Esophagus squamous epithelium (tissue), 5 donors: ENCODE measurements around the gene EHF. TPM values are rescaled to one million over a fixed set of nuclear protein-coding genes. Genes with fewer than 3 reads are reported as not detected.

Experiments used
- DNase-seq: peaks from one replicate; lab custom pipeline; 2025; lab: John Stamatoyannopoulos, UW
- H3K27ac ChIP-seq, 4 donors: fragments of 200-600 bp; sonication (generic); one replicate each; pipeline ENCODE4 v1.5.1; 2016 to 2019; ENCODE audit warnings: mild to moderate bottlenecking in 1 of 4
- H3K27me3 ChIP-seq, 4 donors: fragments of 200-600 bp; sonication (generic); 1 replicate in 3 of 4; 2 replicates in 1 of 4; pipeline versions ENCODE4 v1.5.1 to v1.6.0; 2017 to 2021; ENCODE audit warnings: antibody characterized with exemption in 1 of 4
- H3K36me3 ChIP-seq, 3 donors: fragments of 200-600 bp; sonication (generic); one replicate each; pipeline ENCODE4 v1.5.1; 2016 to 2019
- H3K4me1 ChIP-seq, 3 donors: fragments of 200-600 bp; sonication (generic); one replicate each; pipeline ENCODE4 v1.5.1; 2017 to 2019
- H3K4me3 ChIP-seq, 4 donors: fragments of 200-600 bp; sonication (generic); 1 replicate in 3 of 4; 2 replicates in 1 of 4; pipeline ENCODE4 v1.5.1; 2016 to 2019; ENCODE audit warnings: mild to moderate bottlenecking in 2 of 4, moderate library complexity in 1 of 4
- H3K9me3 ChIP-seq, 3 donors: fragments of 200-600 bp; sonication (generic); one replicate each; pipeline ENCODE4 v1.5.1; 2016 to 2019
- POLR2A ChIP-seq, 4 donors: fragments of 450-650 bp; IDR thresholded peaks; one replicate each; pipeline ENCODE4 v1.6.1; 2017; ENCODE audit warnings: antibody characterized with exemption in 4 of 4, mild to moderate bottlenecking in 4 of 4, moderate library complexity in 3 of 4
- WGBS, 2 donors: methylation state at CpG; one replicate each; pipeline ENCODE4 v1.1.5; 2018; 5-methylcytosine and 5-hydroxymethylcytosine counted together
- intact Hi-C: fragments of 100-400 bp; cut with DNase I; formaldehyde crosslinking; loops from one replicate; pipeline ENCODE4 v1.15.0; 2022
- total RNA-seq, 4 donors: library from RNA; depleted of rRNA; stranded (reverse); fragments of >200 nt; gene quantifications; one replicate each; pipeline ENCODE4 v1.1.0, GENCODE V29; 2016
- TF ChIP-seq, protein P1 (sequence below), 6 experiments: fragments of 450-650 bp in 4 of 6; fragments of 200-600 bp in 2 of 6; sonication (generic) in 2 of 6; IDR thresholded peaks; one replicate each; pipeline ENCODE4 v1.5.1; 2016 to 2019; ENCODE audit warnings: antibody characterized with exemption in 6 of 6, mild to moderate bottlenecking in 4 of 6, moderate library complexity in 4 of 6
- donor health status: DM: yes; HTN: yes; CAD: no.

EHF gene
- total RNA-seq, 4 donors from 2014 or later, result 265 to 388 (median 325) TPM

DNA sequence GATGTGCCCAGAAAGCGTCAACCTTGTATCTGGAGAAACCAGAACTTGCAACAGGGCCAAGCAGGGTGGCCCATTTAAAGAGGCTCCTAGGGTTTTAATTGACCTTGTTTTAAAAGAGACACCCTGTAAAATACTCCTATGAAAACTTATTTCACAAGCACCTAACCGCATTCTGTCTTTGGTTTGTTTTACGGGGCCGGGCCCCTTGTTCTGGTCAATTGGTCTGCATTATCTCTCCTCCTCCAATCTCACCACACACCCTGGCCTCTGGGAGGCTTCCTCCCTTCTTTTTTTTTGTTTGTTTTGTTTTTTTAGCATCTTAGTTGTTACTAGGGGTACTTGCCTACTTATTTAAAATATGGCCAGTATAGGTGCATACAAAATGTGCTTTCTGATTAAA lies 4.7 kb downstream of the EHF start:
- H3K36me3 ChIP-seq, result peaks cover 0 to 6% (median 0%) of the 10 kb centered on the region in 3 donors
- H3K4me3 ChIP-seq, result peak overlapping the region; percentile 40 to 64 (median 52)
- no peaks in the 10 kb centered on the region for H3K9me3 ChIP-seq
- TF ChIP-seq POLR2A (IDR thresholded peaks at IDR 0.05), result no peak
- TF ChIP-seq, protein P1, sequence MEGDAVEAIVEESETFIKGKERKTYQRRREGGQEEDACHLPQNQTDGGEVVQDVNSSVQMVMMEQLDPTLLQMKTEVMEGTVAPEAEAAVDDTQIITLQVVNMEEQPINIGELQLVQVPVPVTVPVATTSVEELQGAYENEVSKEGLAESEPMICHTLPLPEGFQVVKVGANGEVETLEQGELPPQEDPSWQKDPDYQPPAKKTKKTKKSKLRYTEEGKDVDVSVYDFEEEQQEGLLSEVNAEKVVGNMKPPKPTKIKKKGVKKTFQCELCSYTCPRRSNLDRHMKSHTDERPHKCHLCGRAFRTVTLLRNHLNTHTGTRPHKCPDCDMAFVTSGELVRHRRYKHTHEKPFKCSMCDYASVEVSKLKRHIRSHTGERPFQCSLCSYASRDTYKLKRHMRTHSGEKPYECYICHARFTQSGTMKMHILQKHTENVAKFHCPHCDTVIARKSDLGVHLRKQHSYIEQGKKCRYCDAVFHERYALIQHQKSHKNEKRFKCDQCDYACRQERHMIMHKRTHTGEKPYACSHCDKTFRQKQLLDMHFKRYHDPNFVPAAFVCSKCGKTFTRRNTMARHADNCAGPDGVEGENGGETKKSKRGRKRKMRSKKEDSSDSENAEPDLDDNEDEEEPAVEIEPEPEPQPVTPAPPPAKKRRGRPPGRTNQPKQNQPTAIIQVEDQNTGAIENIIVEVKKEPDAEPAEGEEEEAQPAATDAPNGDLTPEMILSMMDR (IDR thresholded peaks at IDR 0.05), result no peak
- 59 to 73% methylated on average over 3 to 4 of the region's 4 CpGs for WGBS, 2 donors
- no peaks in the 10 kb centered on the region for H3K27me3 ChIP-seq
- intact Hi-C loops, result no loop called here
- peaks cover 0 to 67% (median 0%) of the 10 kb centered on the region in 3 donors for H3K4me1 ChIP-seq
- DNase-seq, result no peak
- peak overlapping the region; percentile 45 to 93 (median 89) for H3K27ac ChIP-seq

DNA sequence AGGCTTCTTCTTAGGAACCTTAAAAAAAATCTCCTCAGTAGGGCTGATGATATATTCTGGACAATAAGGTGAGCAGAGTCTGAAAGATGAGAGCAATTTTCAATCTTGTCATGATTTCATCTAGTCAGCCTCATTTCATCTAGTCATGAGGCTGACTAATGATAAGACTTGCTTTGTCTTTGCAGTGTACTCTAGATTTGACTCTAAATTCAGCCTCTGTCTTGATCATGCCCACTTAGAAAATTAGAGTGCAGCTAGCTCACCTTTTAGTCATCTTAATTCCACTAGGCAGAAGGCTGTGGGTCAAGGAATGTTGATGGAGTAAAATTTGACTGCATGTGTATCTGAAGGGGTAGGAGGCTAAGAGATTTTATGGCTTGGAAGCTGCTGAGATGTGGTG lies 5.5 kb downstream of the EHF start:
- H3K27me3 ChIP-seq, result no peaks in the 10 kb centered on the region
- peaks cover 0 to 74% (median 5%) of the 10 kb centered on the region in 3 donors for H3K4me1 ChIP-seq
- peak overlapping the region in 3 of 4 donors; percentile 88 to 93 (median 90) for H3K27ac ChIP-seq
- TF ChIP-seq, protein P1 (IDR thresholded peaks at IDR 0.05), result no peak
- TF ChIP-seq POLR2A (IDR thresholded peaks at IDR 0.05), result no peak
- DNase-seq, result no peak
- peak overlapping the region; percentile 40 to 64 (median 52) for H3K4me3 ChIP-seq
- no peaks in the 10 kb centered on the region for H3K9me3 ChIP-seq
- H3K36me3 ChIP-seq, result peaks cover 0 to 6% (median 0%) of the 10 kb centered on the region in 3 donors
- intact Hi-C loops, result no loop called here

DNA sequence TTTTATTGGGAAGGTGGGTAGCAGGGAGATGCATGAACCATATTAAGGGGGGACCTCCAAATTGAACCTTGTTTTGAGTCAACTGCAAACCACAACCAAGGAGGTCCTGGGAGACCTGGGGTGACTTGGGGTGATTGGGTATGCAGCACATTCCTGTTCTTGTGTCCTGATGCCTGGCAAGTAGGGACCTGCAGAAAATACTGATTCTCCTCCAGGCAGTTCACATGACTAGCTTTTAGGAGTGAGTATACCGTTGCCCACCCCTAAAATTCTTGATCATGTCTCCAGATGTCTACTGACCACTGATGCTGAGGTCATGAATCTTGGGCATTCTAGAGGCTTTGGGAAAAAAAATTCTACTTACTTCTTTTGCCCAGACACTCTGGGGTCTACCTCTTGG lies 6.3 kb downstream of the EHF start:
- TF ChIP-seq, protein P1 (IDR thresholded peaks at IDR 0.05), result no peak
- TF ChIP-seq POLR2A (IDR thresholded peaks at IDR 0.05), result no peak
- no peaks in the 10 kb centered on the region for H3K27me3 ChIP-seq
- no peaks in the 10 kb centered on the region for H3K9me3 ChIP-seq
- intact Hi-C loops, result no loop called here
- DNase-seq, result no peak
- H3K27ac ChIP-seq, result peak overlapping the region in 3 of 4 donors; percentile 88 to 93 (median 90)
- H3K36me3 ChIP-seq, result peaks cover 0 to 6% (median 0%) of the 10 kb centered on the region in 3 donors
- peak overlapping the region in 2 of 4 donors; percentile 57 to 64 for H3K4me3 ChIP-seq
- peaks cover 3 to 82% (median 12%) of the 10 kb centered on the region in 3 donors for H3K4me1 ChIP-seq
- WGBS, 2 donors, result 36 to 64% methylated on average over 1 of the region's 1 CpG

DNA sequence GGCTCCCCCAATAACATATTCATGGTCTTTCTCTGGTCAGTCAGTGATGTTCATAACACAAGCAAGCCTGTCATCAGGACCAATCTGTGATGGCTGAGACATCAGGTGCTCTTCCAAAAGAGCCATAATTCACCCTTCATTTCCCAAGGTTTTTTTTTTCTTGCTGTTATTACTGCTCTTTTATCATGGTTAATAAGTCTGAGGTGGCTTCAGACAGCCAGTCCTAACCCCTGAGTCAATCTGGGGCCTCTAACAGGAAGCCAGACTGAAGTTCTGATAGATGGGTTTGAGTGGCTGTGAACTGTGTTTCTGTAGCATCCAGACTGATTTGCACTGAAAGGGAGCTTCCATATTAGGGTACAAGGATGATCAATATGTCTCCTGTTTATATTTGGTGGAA lies 8.8 kb downstream of the EHF start:
- peak overlapping the region; percentile 3 to 93 (median 78) for H3K27ac ChIP-seq
- no peaks in the 10 kb centered on the region for H3K27me3 ChIP-seq
- H3K4me1 ChIP-seq, result peaks cover 4 to 100% (median 26%) of the 10 kb centered on the region in 3 donors
- intact Hi-C loops, result no loop called here
- H3K36me3 ChIP-seq, result peaks cover 0 to 6% (median 0%) of the 10 kb centered on the region in 3 donors
- TF ChIP-seq, protein P1 (IDR thresholded peaks at IDR 0.05), result no peak
- no peaks in the 10 kb centered on the region for H3K9me3 ChIP-seq
- DNase-seq, result no peak
- peak overlapping the region in 3 of 4 donors; percentile 9 to 18 (median 15) for H3K4me3 ChIP-seq

DNA sequence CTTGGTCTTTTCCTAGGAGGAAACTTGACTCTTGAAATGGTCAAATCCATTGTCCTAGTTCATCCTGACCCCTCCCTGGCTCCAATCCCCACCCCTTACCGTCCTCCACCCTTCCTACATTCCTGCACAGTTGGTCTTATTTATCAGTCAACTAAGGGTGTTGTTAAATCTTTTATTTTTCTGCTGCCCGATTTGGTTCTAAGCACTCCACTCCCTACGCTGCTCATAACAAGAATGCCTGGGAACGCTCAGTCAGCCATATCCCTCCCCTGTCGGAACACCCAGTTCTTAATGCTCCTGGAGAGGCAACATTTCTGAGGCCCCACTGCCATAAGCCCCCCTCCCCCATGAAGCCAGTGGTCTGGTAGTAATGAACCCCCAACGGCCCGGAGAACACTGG lies 9.7 kb downstream of the EHF start:
- peaks cover 8 to 100% (median 27%) of the 10 kb centered on the region in 3 donors for H3K4me1 ChIP-seq
- H3K27ac ChIP-seq, result peak overlapping the region; percentile 49 to 93 (median 78)
- H3K4me3 ChIP-seq, result peak overlapping the region in 3 of 4 donors; percentile 15 to 32 (median 23)
- no peaks in the 10 kb centered on the region for H3K9me3 ChIP-seq
- no peak for DNase-seq
- peaks cover 0 to 3% (median 0%) of the 10 kb centered on the region in 3 donors for H3K36me3 ChIP-seq
- no peaks in the 10 kb centered on the region for H3K27me3 ChIP-seq
- 49 to 75% methylated on average over 7 of the region's 7 CpGs for WGBS, 2 donors
- no peak for TF ChIP-seq POLR2A (IDR thresholded peaks at IDR 0.05)
- TF ChIP-seq, protein P1 (IDR thresholded peaks at IDR 0.05), result no peak
- intact Hi-C loops, result no loop called here
